CD4-positive, alpha-beta memory T cell (primary cell): ENCODE measurements around the gene ST3GAL6. TPM values are rescaled to one million over a fixed set of nuclear protein-coding genes. Genes with fewer than 3 reads are reported as not detected.

Experiments
- CTCF ChIA-PET: fragments of 350-600 bp; sonication (Branson Sonifier 250); formaldehyde crosslinking; loops from one replicate; lab custom pipeline; 2021; ENCODE audit warnings: inconsistent platforms; ENCODE audit not compliant: partially characterized antibody; lab: Charles Lee
- POLR2A ChIA-PET: fragments of 350-600 bp; sonication (Branson Sonifier 250); formaldehyde crosslinking; loops from one replicate; lab custom pipeline; 2021; ENCODE audit not compliant: partially characterized antibody; lab: Charles Lee
- DNase-seq, 5 donors: peaks; one replicate each; pipeline versions ENCODE4 v3.0.0 to v3.0.0-alpha.2; 2020 to 2022; ENCODE audit warnings: mixed read lengths in 1 of 5
- H3K27ac ChIP-seq: one replicate; pipeline ENCODE4 v1.7.0; 2013; ENCODE audit warnings: low read depth, low read length
- H3K27me3 ChIP-seq: 2 replicates; pipeline ENCODE4 v1.7.0; 2013; ENCODE audit warnings: mild to moderate bottlenecking, low read length, moderate library complexity; ENCODE audit not compliant: insufficient read depth
- H3K36me3 ChIP-seq: 2 replicates; pipeline ENCODE4 v1.7.0; 2013; ENCODE audit warnings: mild to moderate bottlenecking, low read length, moderate library complexity; ENCODE audit not compliant: insufficient read depth
- H3K4me1 ChIP-seq: 2 replicates; pipeline ENCODE4 v1.7.0; 2013; ENCODE audit warnings: mild to moderate bottlenecking, low read length, moderate library complexity; ENCODE audit not compliant: insufficient read depth
- H3K4me3 ChIP-seq, 2 donors: one replicate each; pipeline ENCODE4 v1.7.0; 2013; ENCODE audit warnings: low read length in 2 of 2, mild to moderate bottlenecking in 1 of 2
- H3K9me3 ChIP-seq, 2 donors: one replicate each; pipeline ENCODE4 v1.7.0; 2013; ENCODE audit warnings: low read length in 2 of 2, control low read depth in 1 of 2; ENCODE audit not compliant: control insufficient read depth in 1 of 2
- H3K27ac Mint-ChIP-seq, 7 donors: one replicate each; pipeline ENCODE4 v1.8.0; 2020 to 2021; ENCODE audit warnings: mixed read lengths in 7 of 7, mild to moderate bottlenecking in 6 of 7, inconsistent platforms in 3 of 7, moderate library complexity in 3 of 7
- H3K27me3 Mint-ChIP-seq, 2 donors: one replicate each; pipeline ENCODE4 v1.8.0; 2020 to 2021; ENCODE audit warnings: mixed read lengths in 2 of 2
- H3K36me3 Mint-ChIP-seq, 2 donors: one replicate each; pipeline ENCODE4 v1.8.0; 2020 to 2021; ENCODE audit warnings: mixed read lengths in 2 of 2, inconsistent platforms in 1 of 2, mild to moderate bottlenecking in 1 of 2
- H3K4me1 Mint-ChIP-seq, 4 donors: one replicate each; pipeline ENCODE4 v1.8.0; 2020 to 2021; ENCODE audit warnings: mixed read lengths in 4 of 4, mild to moderate bottlenecking in 1 of 4
- H3K4me3 Mint-ChIP-seq, 8 donors: one replicate each; pipeline ENCODE4 v1.8.0; 2020 to 2021; ENCODE audit warnings: mixed read lengths in 8 of 8, mild to moderate bottlenecking in 7 of 8, moderate library complexity in 6 of 8, inconsistent platforms in 3 of 8
- H3K9me3 Mint-ChIP-seq, 8 donors: one replicate each; pipeline ENCODE4 v1.8.0; 2020 to 2021; ENCODE audit warnings: mixed read lengths in 8 of 8, mild to moderate bottlenecking in 5 of 8, inconsistent platforms in 3 of 8, moderate library complexity in 1 of 8
- intact Hi-C: fragments of 100-400 bp; cut with micrococcal nuclease; formaldehyde crosslinking; loops from one replicate; pipeline ENCODE4 v1.15.1; 2023
- polyA plus RNA-seq, 2 donors: library from polyadenylated mRNA; unstranded; fragments of 300-500 nt; fragmentation: Illumina TruSeq; gene quantifications; one replicate each; pipeline ENCODE4 v1.2.3, GENCODE V29; 2021
- total RNA-seq, 2 experiments: library from RNA; stranded (reverse); gene quantifications; one replicate each; pipeline ENCODE4 v1.2.3, GENCODE V29; 2021

Gene ST3GAL6
- total and polyA plus RNA-seq, 4 experiments from 2014 or later = 0.15 to 1.3 (median 0.50) TPM; not detected in 1

DNA sequence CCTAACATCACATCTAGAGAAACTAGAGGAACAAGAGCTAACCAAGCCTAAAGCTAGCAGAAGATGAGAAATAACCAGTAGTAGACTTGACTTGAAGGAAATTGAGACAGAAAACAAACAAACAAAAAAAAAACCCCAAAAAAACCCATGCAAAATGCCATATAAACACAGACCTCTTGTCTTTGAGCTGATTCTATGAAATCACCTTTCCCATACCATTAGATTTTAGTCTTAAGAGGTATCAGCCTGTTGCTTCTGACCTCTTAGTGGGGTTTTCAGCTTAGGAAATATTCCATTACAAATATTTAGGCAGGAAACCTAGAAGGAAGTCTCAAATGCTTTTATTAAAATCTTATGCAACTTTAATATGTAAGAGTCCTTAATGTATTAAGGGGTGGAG is 23.9 kb upstream of the ST3GAL6 start:
- Histone ChIP-seq H3K4me3 (no peak overlapping the region), H3K36me3 (no peaks in the 10 kb centered on the region), H3K4me1 (peaks cover 2% of the 10 kb centered on the region), H3K27me3 (peaks cover 7% of the 10 kb centered on the region), H3K9me3 (no peaks in the 10 kb centered on the region), H3K27ac (no peak overlapping the region)
- H3K27ac Mint-ChIP-seq = no peak overlapping the region
- peaks cover 0 to 2% (median 1%) of the 10 kb centered on the region in 4 donors for H3K4me1 Mint-ChIP-seq
- H3K36me3 Mint-ChIP-seq = no peaks in the 10 kb centered on the region
- intact Hi-C loops = no loop called here
- no peak overlapping the region for H3K4me3 Mint-ChIP-seq
- peaks cover 9 to 14% of the 10 kb centered on the region in 2 donors for H3K27me3 Mint-ChIP-seq
- no peak for DNase-seq
- CTCF ChIA-PET = interaction anchor here (0.7 kb wide), 1 partner anchor 13 kb away, joined by 3 read pairs; no protein-coding TSS in a partner anchor
- no peaks in the 10 kb centered on the region for H3K9me3 Mint-ChIP-seq
- POLR2A ChIA-PET = no interaction called here

DNA sequence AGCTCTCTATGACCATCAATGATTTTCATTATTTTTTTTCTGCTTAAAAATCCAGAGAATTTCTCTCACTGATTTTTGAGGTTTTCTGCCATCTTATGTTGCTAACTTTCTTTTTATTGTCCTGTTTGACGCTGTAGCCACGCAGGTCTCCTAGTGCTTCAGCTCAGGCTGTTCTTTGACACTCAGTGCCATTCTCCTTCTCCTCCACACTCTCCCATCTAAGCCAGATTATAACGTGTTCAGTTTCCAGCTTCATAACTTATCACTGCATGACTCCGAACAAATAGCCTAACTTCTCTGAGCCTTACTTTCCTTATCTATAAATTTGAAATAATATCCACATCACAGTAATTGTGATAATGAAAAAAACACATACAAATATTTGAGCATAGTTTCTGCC is 22.8 kb upstream of the ST3GAL6 start:
- intact Hi-C loops = no loop called here
- Mint-ChIP-seq H3K27me3 (peaks cover 4 to 8% of the 10 kb centered on the region in 2 donors), H3K9me3 (no peaks in the 10 kb centered on the region), H3K4me1 (no peaks in the 10 kb centered on the region), H3K27ac (no peak overlapping the region), H3K4me3 (no peak overlapping the region), H3K36me3 (no peaks in the 10 kb centered on the region)
- Histone ChIP-seq H3K36me3 (no peaks in the 10 kb centered on the region), H3K4me3 (no peak overlapping the region), H3K9me3 (no peaks in the 10 kb centered on the region), H3K27me3 (peaks cover 2% of the 10 kb centered on the region), H3K27ac (no peak overlapping the region), H3K4me1 (no peaks in the 10 kb centered on the region)
- no peak for DNase-seq
- ChIA-PET POLR2A (no interaction called here), CTCF (no interaction called here)

GRCh38 chr3:98741121-98741716 is 21.9 kb upstream of the ST3GAL6 start:
- Mint-ChIP-seq H3K27me3 (peaks cover 6 to 9% of the 10 kb centered on the region in 2 donors), H3K27ac (no peak overlapping the region), H3K4me1 (no peaks in the 10 kb centered on the region), H3K36me3 (no peaks in the 10 kb centered on the region), H3K4me3 (no peak overlapping the region), H3K9me3 (no peaks in the 10 kb centered on the region)
- ChIA-PET CTCF (no interaction called here), POLR2A (no interaction called here)
- H3K4me3 ChIP-seq = no peak overlapping the region
- H3K4me1 ChIP-seq = no peaks in the 10 kb centered on the region
- intact Hi-C loops = no loop called here
- no peaks in the 10 kb centered on the region for H3K9me3 ChIP-seq
- H3K27ac ChIP-seq = no peak overlapping the region
- DNase-seq = no peak
- H3K36me3 ChIP-seq = no peaks in the 10 kb centered on the region
- H3K27me3 ChIP-seq = no peaks in the 10 kb centered on the region

- no peaks in the 10 kb centered on the region for H3K4me1 ChIP-seq
- Mint-ChIP-seq H3K27me3 (peaks cover 4 to 8% of the 10 kb centered on the region in 2 donors), H3K36me3 (no peaks in the 10 kb centered on the region), H3K4me1 (no peaks in the 10 kb centered on the region), H3K4me3 (no peak overlapping the region), H3K27ac (no peak overlapping the region), H3K9me3 (no peaks in the 10 kb centered on the region)
- no peak for DNase-seq
- H3K36me3 ChIP-seq = no peaks in the 10 kb centered on the region
- ChIA-PET CTCF (no interaction called here), POLR2A (no interaction called here)
- no peaks in the 10 kb centered on the region for H3K9me3 ChIP-seq
- no peak overlapping the region for H3K4me3 ChIP-seq
- peaks cover 3% of the 10 kb centered on the region for H3K27me3 ChIP-seq
- intact Hi-C loops = no loop called here
- H3K27ac ChIP-seq = no peak overlapping the region
These were observed 20.1 kb upstream of the ST3GAL6 start for GRCh38 chr3:98743071-98743470.

- intact Hi-C loops = no loop called here
- POLR2A ChIA-PET = no interaction called here
- H3K27me3 Mint-ChIP-seq = peaks cover 6 to 11% of the 10 kb centered on the region in 2 donors
- no peaks in the 10 kb centered on the region for H3K4me1 Mint-ChIP-seq
- no peak overlapping the region for H3K27ac Mint-ChIP-seq
- H3K27ac ChIP-seq = no peak overlapping the region
- no peaks in the 10 kb centered on the region for H3K9me3 ChIP-seq
- H3K4me3 Mint-ChIP-seq = no peak overlapping the region
- CTCF ChIA-PET = no interaction called here
- H3K4me3 ChIP-seq = no peak overlapping the region
- H3K36me3 Mint-ChIP-seq = no peaks in the 10 kb centered on the region
- no peaks in the 10 kb centered on the region for H3K36me3 ChIP-seq
- H3K27me3 ChIP-seq = peaks cover 3% of the 10 kb centered on the region
- DNase-seq = no peak
- no peaks in the 10 kb centered on the region for H3K9me3 Mint-ChIP-seq
- no peaks in the 10 kb centered on the region for H3K4me1 ChIP-seq
These were observed 18.9 kb upstream of the ST3GAL6 start for GRCh38 chr3:98744283-98744682.

DNA sequence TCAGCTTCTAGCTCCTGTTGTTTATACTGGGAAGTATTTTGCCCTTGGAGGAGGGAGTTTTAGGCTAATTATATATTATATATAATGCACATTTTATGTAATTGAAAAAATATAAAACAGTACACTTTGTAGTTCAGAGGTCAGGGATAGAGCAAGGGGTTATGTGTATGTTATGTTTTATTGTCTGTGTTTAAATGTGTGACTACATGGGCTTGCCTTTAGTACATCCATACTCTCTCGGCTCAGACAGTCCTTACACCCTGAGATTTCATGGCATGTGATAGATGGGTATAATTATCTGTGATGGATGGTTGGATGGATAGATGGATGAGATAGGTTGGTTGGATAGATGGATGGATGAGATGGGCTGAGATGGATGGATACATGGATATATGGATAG is 17.4 kb upstream of the ST3GAL6 start:
- Mint-ChIP-seq H3K27me3 (peaks cover 6 to 9% of the 10 kb centered on the region in 2 donors), H3K4me3 (no peak overlapping the region), H3K9me3 (no peaks in the 10 kb centered on the region), H3K27ac (no peak overlapping the region), H3K4me1 (no peaks in the 10 kb centered on the region), H3K36me3 (no peaks in the 10 kb centered on the region)
- no peak for DNase-seq
- Histone ChIP-seq H3K27ac (no peak overlapping the region), H3K4me1 (no peaks in the 10 kb centered on the region), H3K4me3 (no peak overlapping the region), H3K36me3 (no peaks in the 10 kb centered on the region), H3K27me3 (peaks cover 3% of the 10 kb centered on the region), H3K9me3 (no peaks in the 10 kb centered on the region)
- intact Hi-C loops = no loop called here
- POLR2A ChIA-PET = no interaction called here
- CTCF ChIA-PET = no interaction called here

- Mint-ChIP-seq H3K36me3 (no peaks in the 10 kb centered on the region), H3K4me3 (no peak overlapping the region), H3K9me3 (no peaks in the 10 kb centered on the region), H3K4me1 (no peaks in the 10 kb centered on the region), H3K27ac (no peak overlapping the region), H3K27me3 (peaks cover 6 to 9% of the 10 kb centered on the region in 2 donors)
- CTCF ChIA-PET = no interaction called here
- H3K36me3 ChIP-seq = no peaks in the 10 kb centered on the region
- no peak overlapping the region for H3K27ac ChIP-seq
- no peak overlapping the region for H3K4me3 ChIP-seq
- no peaks in the 10 kb centered on the region for H3K9me3 ChIP-seq
- H3K27me3 ChIP-seq = peaks cover 3% of the 10 kb centered on the region
- POLR2A ChIA-PET = no interaction called here
- intact Hi-C loops = no loop called here
- DNase-seq = no peak
- H3K4me1 ChIP-seq = no peaks in the 10 kb centered on the region
These were observed 17.0 kb upstream of the ST3GAL6 start for GRCh38 chr3:98746122-98746521.
